A549 (cell line): ENCODE measurements around the gene BOLA2B. TPM values are rescaled to one million over a fixed set of nuclear protein-coding genes. Genes with fewer than 3 reads are reported as not detected.

ENCODE experiments used
- ATAC-seq, 2 experiments: fragments of 200-7000 bp in 1 of 2; fragments of >200 bp in 1 of 2; cut with Nextera tagmentation in 1 of 2; cut with Tn5 transposase in 1 of 2; 3 replicates each; pipeline versions ENCODE4 v1.8.0 to v1.9.1; 2018 to 2020; ENCODE audit warnings: mild to moderate bottlenecking in 1 of 2, moderate library complexity in 1 of 2
- CTCF ChIA-PET: fragments of 300-600 bp; sonication (Branson Sonifier 250); formaldehyde crosslinking; extraction: SDS; loops from one replicate; lab custom pipeline; 2021; ENCODE audit warnings: antibody characterized with exemption, inconsistent platforms; lab: Yijun Ruan, JAX
- POLR2A ChIA-PET: fragments of 350-600 bp; formaldehyde crosslinking; extraction: SDS; loops from one replicate; lab custom pipeline; 2021; ENCODE audit warnings: antibody characterized with exemption, inconsistent platforms; lab: Yijun Ruan, JAX
- DNase-seq, 2 experiments: peaks; one replicate each; pipeline versions ENCODE4 v3.0.0 to v3.0.0-alpha.2; 2011 to 2016; ENCODE audit warnings: low read depth in 1 of 2, low spot score in 1 of 2
- FAIRE-seq: peaks from 2 replicates; lab custom pipeline; 2011; peaks lifted over from hg19 to GRCh38; lab: Jason Lieb, UNC
- H3K27ac ChIP-seq, 2 experiments: fragments of >200 bp; sonication (Bioruptor Twin); formaldehyde crosslinking; 3 replicates each; pipeline ENCODE4 v1.5.1; 2016 to 2017
- H3K4me1 ChIP-seq: fragments of >200 bp; sonication (Bioruptor Twin); formaldehyde crosslinking; 3 replicates; pipeline ENCODE4 v1.6.1; 2016
- H3K4me2 ChIP-seq: fragments of >200 bp; sonication (Bioruptor Twin); formaldehyde crosslinking; 3 replicates; pipeline ENCODE4 v1.6.1; 2016
- H3K4me3 ChIP-seq: fragments of >200 bp; sonication (Bioruptor Twin); formaldehyde crosslinking; 3 replicates; pipeline ENCODE4 v1.5.1; 2016
- H3K9me3 ChIP-seq: fragments of >200 bp; sonication (Bioruptor Twin); formaldehyde crosslinking; 3 replicates; pipeline ENCODE4 v1.6.1; 2016
- ATOH8 ChIP-seq: fragments of 250-450 bp; sonication (Bioruptor Pico); IDR thresholded peaks from 2 replicates; pipeline ENCODE4 v1.5.0; 2020; ENCODE audit warnings: low read depth, mild to moderate bottlenecking, moderate library complexity
- BCL3 ChIP-seq: fragments of >200 bp; sonication (Bioruptor Twin); formaldehyde crosslinking; IDR thresholded peaks from 3 replicates; pipeline ENCODE4 v1.6.1; 2016
- CBX8 ChIP-seq: fragments of 200-600 bp; sonication (generic); IDR thresholded peaks from 2 replicates; pipeline ENCODE4 v1.6.1; 2016
- CTCF ChIP-seq: fragments of >200 bp; sonication (Bioruptor Twin); formaldehyde crosslinking; IDR thresholded peaks from 3 replicates; pipeline ENCODE4 v1.5.1; 2016
- E2F6 ChIP-seq: IDR thresholded peaks from 2 replicates; pipeline ENCODE4 v1.6.1; 2012; ENCODE audit warnings: low read depth, borderline replicate concordance
- EHF ChIP-seq: fragments of 250-450 bp; sonication (Bioruptor Pico); IDR thresholded peaks from 2 replicates; pipeline ENCODE4 v1.5.0; 2020; ENCODE audit warnings: mild to moderate bottlenecking
- EHMT2 ChIP-seq: fragments of 200-600 bp; sonication (generic); IDR thresholded peaks from 2 replicates; pipeline ENCODE4 v1.6.1; 2016; ENCODE audit warnings: antibody characterized with exemption, low read depth, mild to moderate bottlenecking, moderate library complexity
- HEYL ChIP-seq: fragments of 250-450 bp; sonication (Bioruptor Pico); IDR thresholded peaks from 2 replicates; pipeline ENCODE4 v1.8.0; 2021; ENCODE audit warnings: mild to moderate bottlenecking, moderate library complexity
- MAFK ChIP-seq: fragments of 450-650 bp; IDR thresholded peaks from 2 replicates; pipeline ENCODE4 v1.6.1; 2014; ENCODE audit not compliant: partially characterized antibody
- NR3C1 ChIP-seq: fragments of >200 bp; sonication (Bioruptor Twin); formaldehyde crosslinking; IDR thresholded peaks from 3 replicates; pipeline ENCODE4 v1.6.1; 2017
- POLR2AphosphoS2 ChIP-seq: conservative IDR thresholded peaks from 2 replicates; pipeline ENCODE4 v1.6.1; 2012; ENCODE audit warnings: low read length, improper control_type of control experiment, inconsistent platforms
- RAD21 ChIP-seq, 2 experiments: fragments of >200 bp in 1 of 2; sonication (Bioruptor Twin) in 1 of 2; formaldehyde crosslinking in 1 of 2; IDR thresholded peaks in 1 of 2; conservative IDR thresholded peaks in 1 of 2; 2 replicates in 1 of 2; 3 replicates in 1 of 2; pipeline ENCODE4 v1.6.1; 2012 to 2018; ENCODE audit warnings: inconsistent platforms in 1 of 2
- TFCP2L1 ChIP-seq: fragments of 250-450 bp; sonication (Bioruptor Pico); IDR thresholded peaks from 2 replicates; pipeline ENCODE4 v1.5.0; 2021; ENCODE audit warnings: mild to moderate bottlenecking
- TP53 ChIP-seq: fragments of 250-450 bp; sonication (Bioruptor Pico); IDR thresholded peaks from 2 replicates; pipeline ENCODE4 v1.5.0; 2021; ENCODE audit warnings: mild to moderate bottlenecking, moderate library complexity
- ZSCAN20 ChIP-seq: fragments of 250-450 bp; sonication (Bioruptor Pico); IDR thresholded peaks from 2 replicates; pipeline ENCODE4 v1.8.0; 2022; ENCODE audit warnings: mild to moderate bottlenecking, moderate library complexity
- WGBS: methylation state at CpG from one replicate; pipeline ENCODE4 v1.1.6; 2017; ENCODE audit errors: missing lambda C conversion rate; 5-methylcytosine and 5-hydroxymethylcytosine counted together
- polyA plus RNA-seq, 4 experiments: library from polyadenylated mRNA; depleted of rRNA in 3 of 4; stranded (reverse); fragments of >200 nt; fragmentation: RNase III in 1 of 4; extraction: RNeasy Plus Mini Kit Qiagen cat#74134 plus additional on column Dnase treatment in 1 of 4; gene quantifications; 2 replicates in 3 of 4; 3 replicates in 1 of 4; pipeline ENCODE4 v1.2.3, GENCODE V29; 2011 to 2017

Gene BOLA2B
- polyA plus RNA-seq, 2 of the 4 experiments (the other 2 are of a cell fraction): 43.9 to 244 TPM

- Histone ChIP-seq H3K4me1 (peaks cover 20% of the 10 kb centered on the region; the same call in 2 of the 3 replicates), H3K4me2 (no peak overlapping the region), H3K27ac (no peak overlapping the region), H3K4me3 (no peak overlapping the region), H3K9me3 (no peaks in the 10 kb centered on the region)
- ATAC-seq (no peak), FAIRE-seq (no peak), DNase-seq (no peak)
- CTCF ChIA-PET: interaction anchor here (0.8 to 1.5 kb wide), 4 partner anchors 9 to 64 kb away, joined by 3 to 8 read pairs (median 4); no protein-coding TSS in a partner anchor
- POLR2A ChIA-PET: no interaction called here
- TF ChIP-seq NR3C1: no peak
- no peak for TF ChIP-seq EHMT2
- TF ChIP-seq BCL3: no peak
- no peak for TF ChIP-seq TP53 (CRISPR knock-in tag)
- no peak for TF ChIP-seq TFCP2L1 (CRISPR knock-in tag)
- no peak for TF ChIP-seq E2F6
- TF ChIP-seq ZSCAN20 (CRISPR knock-in tag): no peak
- TF ChIP-seq MAFK: no peak
- TF ChIP-seq EHF: no peak
- TF ChIP-seq ATOH8 (CRISPR knock-in tag): no peak
- no peak for TF ChIP-seq RAD21 (conservative IDR thresholded peaks at IDR 0.05 in 1 of 2, IDR thresholded peaks at IDR 0.05 in 1 of 2)
- no peak for TF ChIP-seq POLR2AphosphoS2
- TF ChIP-seq HEYL: no peak
- no peak; the same call in 2 of the 3 replicates for TF ChIP-seq CTCF
- 94% methylated on average over 2 of the region's 9 CpGs for WGBS
Measured at GRCh38 chr16:30187556-30187865, 6.0 kb downstream of the BOLA2B start.

- Histone ChIP-seq H3K27ac (peak overlapping the region in 1 of 2 experiments; percentile 29; a peak in 3 of 6 replicates), H3K9me3 (no peaks in the 10 kb centered on the region), H3K4me1 (peaks cover 20% of the 10 kb centered on the region; the same call in 2 of the 3 replicates), H3K4me2 (no peak overlapping the region), H3K4me3 (no peak overlapping the region)
- peak; percentile 40 to 53 for DNase-seq
- 80% methylated on average over 34 of the region's 36 CpGs for WGBS
- peak; percentile 30 to 31; a peak in 1 of 5 replicates for TF ChIP-seq RAD21 (conservative IDR thresholded peaks at IDR 0.05 in 1 of 2, IDR thresholded peaks at IDR 0.05 in 1 of 2)
- TF ChIP-seq CBX8: no peak
- peak; percentile 53 for TF ChIP-seq CTCF
- ATAC-seq: peak in 1 of 2 experiments; percentile 50; a peak in 3 of 6 replicates
- ChIA-PET POLR2A (interaction anchor here (0.7 kb wide), 1 partner anchor 91 kb away, joined by 5 read pairs; the partner anchor contains the start of gene YPEL3), CTCF (interaction anchor here (0.5 to 1.5 kb wide), 5 partner anchors 9 to 889 kb away, joined by 3 to 8 read pairs (median 4); no protein-coding TSS in a partner anchor)
- FAIRE-seq: no peak
Measured at GRCh38 chr16:30186782-30187555, 6.5 kb downstream of the BOLA2B start.
